Measurements from ENCODE around the gene SYDE2.

DNA sequence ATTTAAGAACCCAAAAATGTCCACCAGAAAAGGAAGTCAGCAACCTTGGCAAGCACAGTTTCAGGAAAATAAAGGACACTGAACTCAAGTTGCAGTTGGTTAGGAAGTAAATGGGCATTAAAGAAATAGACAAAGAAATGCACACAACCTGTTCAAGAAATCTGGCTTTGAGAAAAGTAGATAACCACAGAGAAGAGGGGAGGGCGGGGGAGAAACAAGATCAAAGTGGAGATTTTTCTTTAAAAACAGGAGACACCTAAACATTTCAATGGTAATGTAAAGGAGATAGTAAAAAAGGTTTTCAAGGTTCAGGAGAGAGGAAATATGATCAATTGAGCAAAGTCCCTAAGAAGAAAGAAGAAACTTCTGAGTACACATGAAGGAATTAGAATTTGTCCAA, 29.1 kb downstream of the SYDE2 start:
- TF ChIP-seq POLR2AphosphoS5 (IDR thresholded peaks at IDR 0.05; ENCODE audit: borderline replicate concordance, low read depth, low read length) (no peak), EZH2 (IDR thresholded peaks at IDR 0.05) (no peak), FOXP2 (optimal IDR thresholded peaks at IDR 0.05; ENCODE audit: control extremely low read depth, extremely low read length, insufficient read depth) (no peak)
